Lower lobe of right lung (tissue), 2 donors: ENCODE measurements around the gene PIGN. TPM values are rescaled to one million over a fixed set of nuclear protein-coding genes. Genes with fewer than 3 reads are reported as not detected.

Experiments used
- ATAC-seq, 2 donors: fragments of 200-7000 bp; cut with Tn5 transposase; one replicate each; pipeline ENCODE4 v1.9.1; 2020 to 2022; ENCODE audit warnings: mild to moderate bottlenecking in 2 of 2, moderate library complexity in 2 of 2
- DNase-seq: peaks from one replicate; pipeline ENCODE4 v3.0.0-alpha.2; 2020
- H3K27ac ChIP-seq: fragments of 200-600 bp; one replicate; pipeline ENCODE4 v1.8.0; 2022
- H3K27me3 ChIP-seq: fragments of 200-600 bp; one replicate; pipeline ENCODE4 v1.8.0; 2022; ENCODE audit warnings: low read depth
- H3K36me3 ChIP-seq: fragments of 200-600 bp; one replicate; pipeline ENCODE4 v1.8.0; 2022; ENCODE audit warnings: mild to moderate bottlenecking
- H3K4me1 ChIP-seq: fragments of 200-600 bp; one replicate; pipeline ENCODE4 v1.8.0; 2022
- H3K4me3 ChIP-seq: fragments of 200-600 bp; one replicate; pipeline ENCODE4 v1.8.0; 2022; ENCODE audit warnings: mild to moderate bottlenecking
- H3K9me3 ChIP-seq: fragments of 200-600 bp; one replicate; pipeline ENCODE4 v1.8.0; 2022
- CTCF ChIP-seq: fragments of 200-600 bp; IDR thresholded peaks from one replicate; pipeline ENCODE4 v1.8.0; 2022; ENCODE audit warnings: antibody characterized with exemption, mild to moderate bottlenecking
- intact Hi-C: fragments of 100-400 bp; cut with DNase I; formaldehyde crosslinking; loops from one replicate; pipeline ENCODE4 v1.11.0; 2022
- total RNA-seq: library from RNA; stranded (reverse); fragmentation: NEBNext Ultra II Directional; extraction: Animal tissue kit (Norgen Biotek cat#: 25700); gene quantifications from one replicate; pipeline ENCODE4 v1.2.1, GENCODE V29; 2021
- donor health status: DM: no; HTN: yes; CAD: no; lungs with severe emphysema.

PIGN gene
- total RNA-seq, 1 donor from 2014 or later: 25.9 TPM

- H3K27ac ChIP-seq: no peak overlapping the region
- ATAC-seq (no peak), DNase-seq (no peak)
- intact Hi-C loops: no loop called here
- H3K36me3 ChIP-seq: peaks cover 6% of the 10 kb centered on the region
- no peaks in the 10 kb centered on the region for H3K9me3 ChIP-seq
- H3K27me3 ChIP-seq: no peaks in the 10 kb centered on the region
- no peak for TF ChIP-seq CTCF
- H3K4me1 ChIP-seq: no peaks in the 10 kb centered on the region
- no peak overlapping the region for H3K4me3 ChIP-seq
These were observed 21.3 kb downstream of the PIGN start for GRCh38 chr18:62165583-62165982.

DNA sequence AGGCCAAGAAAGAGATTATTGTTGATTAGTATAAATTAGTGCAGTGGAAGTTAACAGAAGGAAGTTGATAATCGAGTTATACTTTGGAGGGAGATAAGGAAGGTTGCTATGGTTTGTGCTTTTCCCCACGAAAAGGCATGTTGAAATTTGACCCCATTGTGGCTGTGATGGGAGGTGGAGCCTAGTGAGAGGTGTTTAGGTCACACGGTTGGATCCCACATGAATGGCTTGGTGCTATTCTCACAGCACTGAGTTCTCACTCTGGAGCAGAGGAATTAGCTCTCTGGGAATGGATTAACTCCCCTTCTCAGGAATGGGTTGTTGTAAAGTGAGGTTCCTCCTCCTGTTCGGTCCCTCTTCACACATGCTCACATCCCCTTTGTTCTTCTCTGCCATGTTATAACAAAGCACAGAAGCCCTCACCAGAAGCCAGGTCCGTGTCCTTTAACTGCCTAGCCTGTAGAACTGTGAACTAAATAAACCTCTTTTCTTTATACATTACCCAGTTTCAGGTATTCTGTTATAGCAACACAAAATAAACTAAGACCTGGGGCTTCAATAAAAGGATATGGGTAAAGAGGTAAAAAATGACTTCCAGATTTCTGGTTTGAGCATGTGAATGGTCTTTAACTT is 21.9 kb downstream of the PIGN start:
- no peak overlapping the region for H3K4me3 ChIP-seq
- no peak for DNase-seq
- intact Hi-C loops: no loop called here
- H3K9me3 ChIP-seq: no peaks in the 10 kb centered on the region
- no peak for TF ChIP-seq CTCF
- no peaks in the 10 kb centered on the region for H3K27me3 ChIP-seq
- H3K27ac ChIP-seq: no peak overlapping the region
- peaks cover 8% of the 10 kb centered on the region for H3K36me3 ChIP-seq
- H3K4me1 ChIP-seq: no peaks in the 10 kb centered on the region
- ATAC-seq: no peak

- no peak overlapping the region for H3K4me3 ChIP-seq
- no peak overlapping the region for H3K27ac ChIP-seq
- H3K9me3 ChIP-seq: no peaks in the 10 kb centered on the region
- TF ChIP-seq CTCF: no peak
- intact Hi-C loops: no loop called here
- H3K36me3 ChIP-seq: peaks cover 10% of the 10 kb centered on the region
- no peaks in the 10 kb centered on the region for H3K4me1 ChIP-seq
- no peaks in the 10 kb centered on the region for H3K27me3 ChIP-seq
- DNase-seq (no peak), ATAC-seq (no peak)
These were observed 22.5 kb downstream of the PIGN start for GRCh38 chr18:62164310-62164709.

- no peaks in the 10 kb centered on the region for H3K27me3 ChIP-seq
- no peak overlapping the region for H3K4me3 ChIP-seq
- no peak for ATAC-seq
- DNase-seq: no peak
- no peak for TF ChIP-seq CTCF
- H3K9me3 ChIP-seq: no peaks in the 10 kb centered on the region
- intact Hi-C loops: no loop called here
- H3K4me1 ChIP-seq: no peaks in the 10 kb centered on the region
- H3K27ac ChIP-seq: no peak overlapping the region
- H3K36me3 ChIP-seq: peaks cover 28% of the 10 kb centered on the region
These were observed 29.0 kb downstream of the PIGN start for GRCh38 chr18:62157843-62158242.

DNA sequence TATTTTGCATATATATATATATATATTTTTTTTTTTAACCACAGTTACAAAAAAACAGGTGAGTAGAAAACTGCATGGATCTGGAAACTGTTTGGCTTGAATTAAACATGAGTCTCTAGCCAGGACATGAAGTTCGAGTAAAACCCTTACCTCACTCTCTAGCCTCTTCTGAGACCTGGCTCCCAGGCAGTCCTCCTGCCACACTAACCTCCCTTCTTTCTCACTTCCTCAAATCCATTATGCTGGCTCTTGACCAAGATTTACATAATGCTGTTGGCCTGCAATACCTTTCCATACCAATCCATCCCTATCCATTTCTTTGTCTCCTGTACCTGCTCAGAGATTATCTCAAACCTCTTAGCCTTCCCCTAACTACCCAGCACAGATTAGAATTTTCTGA is 34.0 kb downstream of the PIGN start:
- no peaks in the 10 kb centered on the region for H3K27me3 ChIP-seq
- H3K4me1 ChIP-seq: no peaks in the 10 kb centered on the region
- ATAC-seq (no peak), DNase-seq (no peak)
- TF ChIP-seq CTCF: no peak
- peaks cover 16% of the 10 kb centered on the region for H3K36me3 ChIP-seq
- intact Hi-C loops: no loop called here
- no peak overlapping the region for H3K27ac ChIP-seq
- H3K4me3 ChIP-seq: no peak overlapping the region
- H3K9me3 ChIP-seq: no peaks in the 10 kb centered on the region
